ENCODE measurements around the gene KRT80.
A peak's percentile ranks its signal among the peaks of the same experiment; 100 is the strongest.

Gene KRT80

DNA sequence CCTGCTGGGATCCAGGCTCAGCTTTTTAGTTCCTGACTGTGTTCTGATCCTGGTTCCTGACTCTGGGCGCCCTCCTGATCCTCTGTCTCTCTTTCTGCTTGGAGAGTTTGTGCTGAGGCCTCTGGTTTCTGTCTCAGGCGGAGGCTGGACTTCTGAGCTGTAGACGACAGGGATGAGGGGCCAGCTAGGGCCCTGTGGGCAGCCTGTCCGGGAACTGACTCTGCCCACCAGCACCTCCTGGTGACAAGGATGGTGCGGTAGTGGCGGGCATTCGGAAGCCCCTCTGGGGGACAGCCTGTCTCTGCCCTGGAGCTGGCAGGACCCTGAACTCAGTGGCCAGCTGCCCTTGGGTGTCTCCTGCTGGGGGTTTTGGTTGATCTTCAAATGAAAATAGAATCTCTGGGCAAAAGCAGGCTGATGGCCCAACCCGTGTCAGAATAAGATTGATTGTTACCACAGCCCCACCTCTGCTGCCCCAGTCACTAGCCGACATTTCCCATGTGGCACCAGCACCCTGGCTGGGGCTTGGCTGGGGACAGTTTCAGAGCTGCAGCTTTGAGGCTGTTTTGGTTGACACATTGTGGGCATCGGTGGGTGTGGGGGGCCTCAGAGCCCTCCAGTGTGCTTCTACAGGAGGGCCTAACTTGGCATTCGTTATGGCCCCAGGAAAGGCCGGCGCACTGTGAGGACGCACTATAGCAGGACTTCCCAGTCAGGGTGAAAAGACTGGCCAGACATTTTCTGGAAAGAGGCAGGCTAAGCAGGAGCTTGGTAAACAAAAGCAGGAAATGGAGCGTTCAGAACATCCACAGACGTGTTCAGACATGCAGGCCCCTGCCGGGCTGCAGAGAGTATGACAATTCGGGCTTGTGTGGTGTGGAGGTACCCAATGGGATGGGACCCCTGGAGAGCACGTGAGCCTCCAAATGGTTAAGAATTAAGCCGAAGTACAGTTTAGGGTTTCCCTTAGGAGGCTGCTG is 16.2 kb downstream of the KRT80 start:
- DNase-seq = no peak

DNA sequence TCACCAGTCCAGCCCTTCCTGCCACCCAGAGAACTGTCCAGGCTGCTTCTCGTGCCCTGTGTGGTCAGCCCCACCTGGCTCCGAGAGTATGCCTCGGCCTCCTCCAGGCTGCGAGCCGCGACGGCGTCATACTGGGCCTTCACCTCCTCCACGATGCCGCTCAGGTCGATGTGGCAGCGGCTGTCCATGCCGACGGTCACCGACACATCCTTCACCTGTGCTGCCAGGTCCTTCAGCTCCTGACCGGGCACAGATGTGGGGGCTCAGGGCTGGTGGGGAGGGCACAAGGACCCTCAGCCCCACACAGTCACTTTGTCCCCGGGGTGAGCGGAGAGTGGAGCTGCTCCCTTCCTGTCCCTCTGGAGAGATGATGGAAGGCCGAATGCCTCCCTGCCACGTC is 18.3 kb downstream of the KRT80 start:
- no peak for DNase-seq

DNA sequence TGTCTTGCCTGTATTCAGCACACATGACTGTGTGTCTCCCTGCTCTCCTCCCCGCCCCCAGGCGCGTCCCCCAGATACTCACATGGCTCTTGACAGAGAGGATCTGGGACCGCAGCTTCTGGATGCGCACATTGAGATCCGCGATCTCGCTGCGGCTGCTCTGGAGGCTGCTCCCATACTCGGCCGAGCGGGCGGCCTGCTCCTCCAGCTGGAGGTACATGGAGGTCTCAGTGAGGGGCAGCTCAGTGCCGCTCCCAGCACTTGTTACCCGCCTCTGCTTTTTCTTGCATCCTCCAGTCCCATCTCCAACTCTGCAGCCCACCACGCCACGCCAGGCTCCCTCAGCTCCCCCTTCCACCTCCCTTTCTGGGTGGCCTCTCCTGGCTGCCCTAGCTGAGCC is 18.9 kb downstream of the KRT80 start:
- no peak for DNase-seq

DNA sequence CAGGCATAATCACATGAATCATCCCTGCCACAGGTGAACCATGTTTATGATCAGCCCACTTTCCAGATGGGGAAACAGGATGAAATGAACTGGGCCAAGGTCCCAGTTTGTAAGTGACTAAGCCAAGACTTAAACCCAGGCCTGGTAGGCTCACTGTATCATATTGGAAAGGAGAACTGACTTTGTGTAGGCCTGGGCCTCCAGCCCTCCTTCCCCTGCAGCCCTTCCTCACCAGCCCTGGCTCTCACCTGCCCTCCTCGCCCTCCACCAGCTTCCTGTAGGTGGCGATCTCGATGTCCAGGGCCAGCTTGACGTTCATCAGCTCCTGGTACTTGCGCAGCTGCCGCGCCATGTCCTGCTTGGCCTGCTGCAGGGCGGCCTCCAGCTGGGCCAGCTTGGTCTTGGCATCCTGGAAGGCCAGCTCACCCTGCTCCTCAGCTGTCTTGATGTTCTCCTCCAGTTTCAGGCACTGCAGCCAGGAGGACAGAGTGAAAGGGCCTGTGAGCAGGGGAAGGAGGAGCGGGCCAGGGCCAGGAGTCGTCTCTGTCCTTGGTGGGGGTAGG is 19.8 kb downstream of the KRT80 start:
- DNase-seq = no peak

DNA sequence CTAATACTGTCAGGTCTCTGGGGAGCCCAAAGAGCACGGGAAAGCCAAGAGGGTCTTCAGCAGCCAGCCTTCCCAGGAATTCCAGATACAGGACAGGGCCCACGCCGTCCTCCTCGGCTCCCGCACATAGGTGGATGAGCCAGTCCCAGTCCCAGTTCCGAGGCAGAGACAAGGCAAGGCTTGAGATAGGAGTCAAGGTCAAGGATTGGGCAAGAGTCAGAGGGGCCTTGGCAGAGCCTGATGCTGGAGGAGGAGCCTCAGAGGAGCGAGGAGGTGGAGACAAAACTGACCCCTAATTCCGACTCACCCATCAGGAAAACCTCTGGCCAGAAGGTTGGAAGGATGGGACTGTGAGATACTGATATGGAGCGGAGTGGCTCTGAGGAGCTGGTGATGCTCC is 21.0 kb downstream of the KRT80 start:
- DNase-seq = no peak

DNA sequence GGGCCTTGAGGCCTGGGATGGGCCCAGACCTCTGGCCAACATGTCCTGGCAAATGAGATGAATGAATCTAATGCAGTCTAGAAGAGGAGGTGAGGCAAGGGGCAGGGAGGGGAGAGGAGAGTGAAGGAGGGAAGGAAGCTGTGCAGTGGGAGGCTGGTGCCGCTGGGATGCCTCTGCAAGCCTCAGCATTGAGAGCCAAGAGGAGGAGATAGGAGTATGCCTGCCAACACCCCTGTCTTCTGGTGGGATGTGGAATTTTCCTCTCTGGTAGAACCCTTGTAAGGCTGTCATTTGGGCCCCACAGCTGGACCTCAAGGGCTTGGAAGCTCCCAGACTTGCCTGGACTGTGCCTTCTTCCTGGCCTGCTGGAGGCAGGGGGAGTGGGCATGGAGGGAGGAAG is 21.9 kb downstream of the KRT80 start:
- DNase-seq = no peak

DNA sequence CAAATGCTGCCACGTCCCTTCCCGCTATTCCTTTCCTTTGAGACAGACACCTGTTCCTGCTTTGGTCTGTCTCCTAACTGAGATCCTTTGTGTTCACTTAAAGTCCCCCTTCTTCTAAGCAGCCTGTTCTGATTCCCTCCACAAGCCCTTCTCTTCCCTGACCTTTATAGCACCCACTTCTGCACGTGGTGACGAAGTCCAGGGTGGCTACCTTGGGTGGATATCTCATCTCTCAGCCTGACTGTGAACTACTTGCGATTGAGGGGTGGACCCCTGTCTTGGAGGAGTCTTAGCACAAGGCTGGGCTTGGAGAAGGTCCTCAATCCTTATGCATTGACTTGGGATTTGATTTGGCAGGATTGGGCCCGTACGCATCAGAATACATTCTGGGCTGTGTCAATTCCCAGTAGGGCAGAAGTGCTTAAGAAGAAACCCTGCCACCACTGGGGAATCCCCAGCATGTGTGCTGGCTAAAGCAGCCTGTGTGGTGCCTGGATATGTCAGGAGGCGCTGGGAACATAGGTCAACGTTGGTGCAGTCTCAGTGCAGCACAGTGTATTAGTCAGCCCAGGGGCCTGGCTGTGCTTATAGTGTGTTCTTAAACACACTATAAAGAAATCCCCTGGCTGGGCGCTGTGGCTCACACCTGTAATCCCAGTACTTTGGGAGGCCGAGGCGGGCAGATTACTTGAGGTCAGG is 23.6 kb downstream of the KRT80 start:
- no peak for DNase-seq

DNA sequence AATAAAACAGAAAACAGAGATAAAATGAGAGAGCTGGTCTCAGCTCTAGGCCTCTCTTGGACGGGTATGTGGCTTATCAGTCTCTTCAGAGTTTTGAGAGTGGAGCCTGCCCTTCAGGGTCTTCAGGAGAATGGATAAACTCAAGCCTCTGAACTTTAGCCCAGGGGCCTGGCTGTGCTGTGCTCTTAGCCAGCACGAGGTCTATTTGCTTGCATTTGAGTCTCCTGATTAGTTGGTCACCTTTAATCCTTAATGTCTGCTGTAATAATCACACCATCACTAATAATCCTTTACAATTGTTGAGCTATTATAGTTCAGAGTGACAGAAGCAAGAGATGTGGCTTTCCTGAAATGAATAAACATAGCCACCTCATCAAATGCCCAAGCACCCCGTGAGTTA is 24.3 kb downstream of the KRT80 start:
- DNase-seq = no peak

DNA sequence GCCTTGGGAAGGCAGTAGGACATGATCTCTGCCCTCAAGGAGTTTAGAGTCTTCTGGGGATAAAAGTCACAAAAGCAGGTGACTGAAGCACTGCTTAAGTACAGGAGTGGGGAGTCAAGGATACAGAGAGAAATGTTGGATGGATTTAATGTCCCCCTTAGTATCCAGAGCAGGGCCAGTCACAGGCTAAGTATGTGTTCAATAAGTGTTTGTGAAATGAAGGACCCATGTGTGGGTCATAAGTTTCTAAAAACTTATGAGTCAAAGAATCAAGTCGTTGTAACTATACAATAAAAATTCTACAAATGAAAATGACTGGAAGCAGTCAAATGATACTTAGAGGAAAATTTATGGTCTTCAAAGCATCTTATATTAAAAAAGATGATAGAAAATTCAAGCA is 25.1 kb downstream of the KRT80 start:
- no peak for DNase-seq

DNA sequence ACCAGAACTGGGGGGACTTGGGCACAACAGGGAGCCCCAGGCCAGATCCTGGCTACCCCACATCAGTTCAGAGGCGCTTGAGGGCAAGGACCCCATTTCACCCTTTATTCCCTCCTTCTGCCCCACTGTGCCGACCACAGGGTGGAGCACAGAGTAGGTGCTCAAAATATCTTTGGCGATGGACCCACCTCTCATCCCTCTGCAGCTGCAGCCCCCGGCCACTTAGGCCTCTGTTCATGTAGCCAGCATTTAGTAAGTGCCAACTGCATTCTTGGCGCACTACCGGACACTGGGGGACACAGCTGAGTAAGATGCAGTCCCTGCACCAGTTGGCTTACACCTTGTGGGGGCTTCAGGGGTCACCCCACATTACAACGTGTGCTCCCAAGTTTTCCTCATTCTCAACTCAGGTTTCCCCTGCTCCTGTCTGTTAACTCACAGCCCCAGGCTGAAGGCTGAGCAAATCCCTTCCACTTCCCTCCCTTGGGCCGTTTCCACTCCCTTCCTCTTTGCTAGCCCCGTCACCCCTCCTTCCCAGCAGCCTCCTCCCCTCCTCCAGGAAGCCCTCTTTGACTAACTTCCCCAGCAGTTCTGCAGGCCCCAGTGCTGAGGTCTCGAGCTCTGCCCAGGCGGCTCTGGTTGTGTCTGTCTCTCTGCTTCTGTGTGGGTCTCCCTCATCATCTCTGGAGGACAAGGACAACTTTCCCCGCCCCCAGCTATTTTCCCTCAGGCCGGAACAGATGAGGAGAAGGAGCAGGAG is 26.5 kb downstream of the KRT80 start:
- no peak for DNase-seq

DNA sequence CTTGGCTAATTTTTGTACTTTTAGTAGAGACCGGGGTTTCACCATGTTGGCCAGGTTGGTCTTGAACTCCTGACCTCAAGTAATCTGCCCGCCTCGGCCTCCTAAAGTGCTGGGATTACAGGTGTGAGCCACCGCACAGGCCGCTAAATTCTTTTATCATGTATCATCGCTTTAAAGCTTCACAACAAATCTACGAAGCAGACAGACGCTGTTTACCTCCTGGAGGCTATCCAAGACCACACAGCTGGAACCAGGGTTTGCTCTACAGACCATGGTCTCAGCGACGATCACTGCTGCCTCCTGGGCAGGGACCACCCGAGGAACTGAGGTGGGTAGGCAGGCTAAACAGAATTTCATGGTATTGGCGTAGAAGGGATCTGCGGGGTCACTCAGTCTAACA is 27.2 kb downstream of the KRT80 start:
- DNase-seq = no peak

DNA sequence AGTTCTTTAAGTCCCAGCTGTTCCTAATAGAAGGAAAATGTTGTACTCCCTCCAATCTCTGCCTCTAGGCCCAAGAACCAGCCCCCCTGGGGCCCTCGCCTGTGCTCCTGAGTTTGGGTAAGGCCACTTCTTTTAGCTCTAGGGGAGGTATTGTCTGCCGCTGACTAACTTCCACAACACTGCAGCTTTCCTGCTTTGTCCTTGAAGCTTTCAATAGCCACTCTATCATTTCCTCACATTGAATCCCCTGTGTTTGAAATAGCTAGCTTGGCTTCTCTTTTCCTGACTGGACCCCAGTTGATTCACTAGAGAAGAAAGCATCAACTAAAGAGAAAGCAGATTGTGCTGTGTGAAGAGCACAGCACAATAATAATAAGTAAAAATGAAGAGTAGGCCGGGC is 28.8 kb downstream of the KRT80 start:
- no peak for DNase-seq

DNA sequence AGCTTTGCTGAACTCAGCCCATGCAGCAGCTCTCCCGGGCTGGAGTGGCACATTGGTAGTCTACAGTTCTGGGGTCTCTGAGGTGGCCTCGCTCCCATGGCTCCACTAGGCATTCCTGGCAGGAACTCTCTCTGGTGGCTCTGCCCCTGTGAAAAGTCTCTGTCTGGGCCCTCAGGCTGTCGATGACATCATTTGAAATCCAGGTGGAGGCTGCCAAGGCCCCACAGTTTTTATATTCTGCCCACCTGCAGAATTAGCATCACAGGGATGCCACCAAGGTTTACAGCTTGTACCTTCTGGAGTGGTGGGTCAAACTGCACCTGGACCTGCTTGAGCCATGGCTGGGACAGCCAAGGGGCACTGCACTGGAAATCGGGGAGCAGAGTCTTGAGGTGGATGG is 31.6 kb downstream of the KRT80 start:
- DNase-seq = no peak

DNA sequence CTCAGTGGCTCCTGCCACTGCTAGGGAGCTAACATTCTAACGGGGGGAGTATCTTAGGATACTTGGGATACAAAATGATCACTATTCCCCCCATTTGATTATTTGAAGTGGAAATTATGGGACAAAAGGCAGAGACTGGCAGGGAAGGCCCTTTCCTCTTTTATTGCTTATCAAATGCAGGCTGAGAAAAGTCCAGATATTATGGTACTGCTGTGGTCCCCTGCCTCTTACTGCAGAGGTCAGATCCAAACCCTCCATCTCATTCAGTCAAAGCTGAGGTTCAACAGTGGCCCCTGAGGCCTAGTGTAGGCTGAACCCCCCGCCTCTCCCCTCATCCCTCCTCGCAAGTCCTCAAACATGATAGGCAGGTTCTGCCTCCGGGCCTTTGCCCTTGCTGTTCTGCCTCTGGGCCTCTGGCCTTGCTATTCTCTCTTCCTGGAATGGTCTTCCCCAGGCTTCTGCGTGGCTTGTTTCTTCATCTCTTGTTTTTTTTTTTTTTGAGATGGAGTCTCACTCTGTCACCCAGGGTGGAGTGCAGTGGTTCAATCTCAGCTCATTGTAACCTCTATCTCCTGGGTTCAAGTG is 34.2 kb downstream of the KRT80 start:
- DNase-seq = no peak

DNA sequence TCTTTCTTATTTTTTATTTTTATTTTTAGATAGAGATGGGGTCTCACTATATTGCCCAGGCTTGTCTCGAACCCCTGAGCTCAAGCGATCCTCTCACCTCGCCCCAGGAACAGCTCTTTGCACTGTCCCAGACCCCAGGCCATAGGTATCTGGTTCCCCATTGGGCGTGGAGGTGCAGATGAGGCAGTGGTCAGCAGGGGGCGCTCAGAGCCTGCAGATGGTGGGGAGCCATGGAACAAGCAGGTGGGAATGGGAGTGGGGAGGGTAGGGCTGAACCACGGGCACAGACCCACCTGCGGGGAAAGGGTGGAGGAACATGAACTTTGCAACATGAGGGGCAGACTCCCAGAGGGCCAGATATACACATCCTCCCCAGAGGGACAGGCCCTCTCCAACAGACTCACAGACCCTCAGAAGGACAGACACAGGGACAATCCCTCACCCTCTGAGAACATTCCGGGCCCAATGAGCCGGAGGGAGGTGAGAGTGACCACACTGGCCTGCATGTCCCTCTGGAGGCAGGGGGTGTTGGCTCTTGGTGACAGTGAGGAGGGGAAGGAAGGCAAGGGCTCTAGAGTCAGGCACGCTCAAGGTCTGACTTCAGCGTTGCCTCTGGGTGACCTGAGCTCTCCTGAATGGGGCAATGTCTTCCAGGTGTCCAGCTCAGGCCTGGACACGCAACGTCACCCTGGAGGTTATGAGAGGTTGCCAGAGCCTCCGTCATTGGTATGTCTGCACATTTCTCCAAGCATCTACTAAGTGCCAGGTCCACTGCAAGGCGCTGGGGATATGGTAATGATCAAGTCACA is 34.9 kb downstream of the KRT80 start:
- DNase-seq = peak; percentile 53

DNA sequence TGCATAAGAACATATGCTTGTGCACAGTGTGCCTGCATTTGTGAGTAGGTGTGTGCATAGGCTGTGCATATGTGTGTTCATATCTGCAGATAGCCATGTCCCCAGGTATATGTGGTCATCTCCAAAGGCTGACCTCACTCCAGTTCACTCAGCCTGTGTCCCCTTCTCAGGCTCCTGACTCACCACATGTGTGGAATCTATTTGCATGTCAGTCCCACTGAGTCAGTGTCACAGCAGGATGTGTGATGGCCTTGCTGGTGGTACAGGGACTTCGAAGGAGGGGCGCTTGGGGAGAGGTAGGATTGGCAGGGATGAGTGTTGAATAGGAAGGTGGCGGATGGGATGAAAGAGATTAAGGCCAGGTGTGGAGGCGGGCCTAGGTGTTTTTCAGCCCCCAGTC is 35.5 kb downstream of the KRT80 start:
- DNase-seq = no peak

DNA sequence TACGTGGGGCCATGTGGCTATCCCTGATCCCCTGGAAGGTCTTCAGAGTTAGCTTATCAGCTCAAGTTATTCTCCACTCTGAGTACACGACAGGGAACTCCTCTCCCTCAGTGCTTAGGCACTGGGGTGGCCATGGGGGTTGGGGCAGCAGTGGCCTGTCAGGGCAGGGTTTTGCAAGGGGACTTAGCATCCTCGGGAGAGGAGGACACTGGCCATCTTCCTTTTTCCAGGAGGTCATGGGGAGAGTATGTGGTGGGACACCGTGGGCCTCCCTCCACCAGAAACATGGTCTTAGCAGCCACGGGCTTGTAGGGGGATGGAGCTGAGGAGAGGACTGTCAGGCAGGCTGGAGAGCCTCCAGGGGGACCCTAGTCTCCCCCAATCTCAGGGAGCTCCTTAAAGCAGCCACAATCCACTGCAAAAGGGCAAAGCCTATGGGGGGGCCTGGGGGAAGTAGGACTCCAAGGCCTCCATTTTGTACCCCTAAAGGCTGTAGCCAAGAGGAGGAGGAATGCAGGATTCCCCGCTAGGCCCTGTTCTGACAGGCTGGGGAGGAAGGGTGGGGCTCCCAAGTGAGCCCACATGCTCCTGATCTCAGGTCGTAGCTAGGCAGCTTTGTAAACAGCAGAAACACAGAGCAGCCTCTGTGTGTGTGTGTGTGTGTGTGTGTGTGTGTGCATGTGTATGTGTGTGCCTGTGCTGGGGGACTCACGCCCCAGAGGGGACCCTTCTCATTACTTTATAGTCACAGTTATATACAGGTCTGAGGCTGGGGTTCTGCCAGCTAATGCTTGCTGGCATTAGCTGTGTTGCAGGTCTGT is 36.6 kb downstream of the KRT80 start:
- no peak for DNase-seq

DNA sequence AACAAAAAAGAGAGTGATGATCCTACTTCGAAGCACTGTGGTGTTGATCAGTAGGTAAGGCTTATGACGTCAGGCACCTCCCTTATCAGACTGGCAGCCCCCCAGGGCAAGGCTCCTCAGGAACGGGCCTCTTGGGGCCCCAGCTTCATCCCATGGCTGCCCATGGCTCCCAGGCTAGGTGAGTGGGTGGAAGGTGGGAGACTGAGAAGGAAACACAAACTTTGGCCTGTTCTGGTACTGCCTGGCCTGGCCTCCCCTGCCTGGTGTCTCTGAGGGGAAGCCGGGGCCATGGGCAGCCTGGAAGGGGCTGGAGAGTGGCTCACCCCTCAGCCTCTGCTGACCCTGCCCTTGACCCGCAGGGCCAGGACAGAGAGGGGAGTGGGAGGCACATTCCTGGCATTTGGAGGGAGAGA is 38.9 kb downstream of the KRT80 start:
- no peak for DNase-seq

DNA sequence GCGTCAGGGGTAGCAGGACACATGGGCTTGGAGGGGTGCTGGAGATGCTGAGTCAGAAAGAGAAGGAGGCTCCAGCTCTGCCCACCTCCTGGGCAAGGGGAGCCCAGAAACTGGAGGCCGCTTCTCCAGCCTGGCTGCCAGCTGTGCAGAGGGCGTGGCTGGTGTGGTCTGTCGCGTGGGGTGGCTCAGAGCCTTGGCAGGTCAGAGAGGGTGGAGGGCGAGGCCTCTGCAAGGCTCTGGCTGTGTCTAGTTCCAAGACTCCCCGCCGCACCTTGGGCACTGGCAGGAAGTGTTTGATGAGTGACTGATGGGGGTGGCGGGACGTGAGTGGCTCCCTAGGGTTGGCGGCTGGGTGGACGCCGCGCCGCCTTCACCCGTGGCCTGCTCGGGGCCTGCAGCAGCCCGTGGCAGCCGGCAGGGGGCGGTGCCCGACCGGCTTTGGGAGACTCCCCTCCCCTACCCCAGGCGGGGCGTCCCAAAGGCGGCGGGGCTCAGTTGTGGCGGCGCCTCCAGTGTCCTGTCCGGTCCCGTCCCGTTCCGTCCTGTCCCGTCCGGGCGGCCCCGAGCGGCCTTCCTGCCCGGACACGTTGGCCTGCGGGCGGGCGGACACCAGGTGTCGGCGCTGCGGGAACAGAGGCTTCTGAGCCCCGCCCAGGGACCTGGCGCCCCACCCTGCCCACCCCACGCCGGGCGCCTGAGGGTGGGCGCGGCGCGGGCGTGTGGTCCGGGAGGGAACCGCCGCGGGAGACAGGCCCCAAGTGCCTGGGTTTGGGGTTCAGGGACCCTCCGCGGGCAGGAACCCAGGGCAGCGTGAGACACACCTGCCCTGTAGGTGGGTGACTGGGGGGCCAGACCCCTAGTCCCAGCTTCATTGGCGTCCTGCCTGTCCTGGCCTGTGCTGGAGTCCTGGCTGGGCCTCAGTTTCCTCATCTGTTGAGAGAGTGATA is 39.7 kb downstream of the KRT80 start:
- DNase-seq = no peak

Data from NCI-H2029 treated with DMSO at 0.1 percent for 48 hours (cell line).